ENCODE measurements around the gene LTBP2.

LTBP2 gene

DNA sequence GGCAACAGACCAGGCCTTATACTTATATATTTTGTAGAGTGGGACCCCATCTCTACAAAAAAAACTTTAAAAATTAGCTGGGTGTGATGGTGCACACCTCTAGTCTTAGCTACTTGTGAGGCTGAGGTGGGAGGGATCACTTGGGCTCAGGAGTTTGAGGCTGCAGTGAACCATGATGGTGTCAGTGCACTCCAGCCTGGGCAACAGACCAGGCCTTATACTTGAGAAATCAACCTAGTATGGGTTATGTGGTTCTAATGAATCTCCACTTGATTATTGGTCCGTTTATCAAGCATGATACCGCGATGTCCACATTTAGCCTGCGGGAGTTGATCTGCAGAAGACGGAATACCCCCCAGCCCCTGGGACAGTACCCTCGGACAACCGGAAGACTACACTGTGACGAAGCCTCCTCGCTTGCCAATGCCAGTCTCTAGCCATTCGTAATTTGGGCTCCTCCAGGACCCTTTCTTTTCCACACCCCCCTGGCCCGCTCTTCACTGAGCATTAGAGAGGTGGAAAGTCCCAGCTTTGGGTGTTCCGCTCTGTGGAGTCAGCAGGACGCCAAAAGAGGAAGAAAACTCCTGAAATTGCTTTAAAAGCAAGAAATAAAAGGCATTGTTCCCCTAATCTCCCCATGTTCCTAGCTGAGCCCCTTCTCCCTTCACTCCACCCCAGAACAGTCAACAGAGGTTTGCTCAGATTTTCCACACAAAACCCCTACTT is 19.4 kb downstream of the LTBP2 start:
- in situ Hi-C loops (cut with MboI; ENCODE audit: low sequenced_read_pairs) = no loop called here

- in situ Hi-C loops (cut with MboI; ENCODE audit: low sequenced_read_pairs) = no loop called here
Measured at GRCh38 chr14:74591899-74592298, 20.1 kb downstream of the LTBP2 start.

GRCh38 chr14:74591394-74591793 is 20.6 kb downstream of the LTBP2 start:
- in situ Hi-C loops (cut with MboI; ENCODE audit: low sequenced_read_pairs) = no loop called here

DNA sequence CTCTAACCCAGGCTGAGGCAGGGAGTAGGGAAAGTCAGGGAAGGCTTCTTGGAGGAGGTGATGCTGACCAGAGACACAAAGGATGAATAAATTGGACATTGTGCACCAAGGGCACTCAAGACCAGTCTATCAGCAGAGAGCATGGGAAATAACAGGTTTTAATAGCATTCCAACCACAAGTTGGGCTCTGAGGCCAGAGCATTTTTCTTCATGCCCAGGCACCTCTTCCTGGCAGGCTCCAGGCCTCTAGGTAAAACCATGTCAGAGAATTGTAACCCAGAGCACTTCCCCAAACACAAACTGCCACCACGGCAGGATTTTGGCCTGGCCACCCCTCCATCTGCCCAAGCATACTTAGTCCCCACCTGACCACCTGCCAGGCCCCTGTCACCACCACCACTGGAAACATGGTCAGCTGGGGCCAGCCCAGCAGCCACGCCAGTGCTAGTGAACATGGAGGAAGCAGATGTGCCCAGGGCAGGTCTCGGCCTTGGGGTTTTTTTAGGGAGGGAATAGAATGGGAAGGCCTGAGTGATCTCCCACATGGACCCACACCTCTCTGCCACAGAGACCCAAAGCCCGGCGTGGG is 22.7 kb downstream of the LTBP2 start:
- in situ Hi-C loops (cut with MboI; ENCODE audit: low sequenced_read_pairs) = no loop called here

GRCh38 chr14:74587363-74587707 is 24.7 kb downstream of the LTBP2 start:
- in situ Hi-C loops (cut with MboI; ENCODE audit: low sequenced_read_pairs) = no loop called here

- in situ Hi-C loops (cut with MboI; ENCODE audit: low sequenced_read_pairs) = no loop called here
Measured at GRCh38 chr14:74586681-74587362, 25.2 kb downstream of the LTBP2 start.

- in situ Hi-C loops (cut with MboI; ENCODE audit: low sequenced_read_pairs) = no loop called here
Measured at GRCh38 chr14:74585406-74586335, 26.4 kb downstream of the LTBP2 start.

DNA sequence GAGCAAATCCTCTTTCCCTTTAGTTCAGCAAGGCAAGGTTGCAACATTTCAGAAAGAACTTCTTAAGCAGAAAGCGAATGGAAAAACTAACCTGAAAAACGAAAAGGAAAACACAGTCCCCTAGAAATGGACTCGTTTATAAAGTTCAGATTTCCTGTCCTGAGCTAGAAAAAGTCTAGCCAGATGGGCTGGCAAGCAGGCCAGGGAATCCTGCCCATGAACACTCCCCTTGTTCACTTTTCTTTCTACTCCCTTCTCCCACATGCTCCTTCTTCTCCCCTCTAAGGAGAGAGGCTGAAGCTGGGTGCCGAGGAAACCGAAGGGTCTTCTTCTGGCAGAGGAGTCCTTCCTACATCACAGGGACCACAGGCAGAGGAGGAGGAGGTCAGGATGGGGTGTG is 27.1 kb downstream of the LTBP2 start:
- in situ Hi-C loops (cut with MboI; ENCODE audit: low sequenced_read_pairs) = no loop called here

DNA sequence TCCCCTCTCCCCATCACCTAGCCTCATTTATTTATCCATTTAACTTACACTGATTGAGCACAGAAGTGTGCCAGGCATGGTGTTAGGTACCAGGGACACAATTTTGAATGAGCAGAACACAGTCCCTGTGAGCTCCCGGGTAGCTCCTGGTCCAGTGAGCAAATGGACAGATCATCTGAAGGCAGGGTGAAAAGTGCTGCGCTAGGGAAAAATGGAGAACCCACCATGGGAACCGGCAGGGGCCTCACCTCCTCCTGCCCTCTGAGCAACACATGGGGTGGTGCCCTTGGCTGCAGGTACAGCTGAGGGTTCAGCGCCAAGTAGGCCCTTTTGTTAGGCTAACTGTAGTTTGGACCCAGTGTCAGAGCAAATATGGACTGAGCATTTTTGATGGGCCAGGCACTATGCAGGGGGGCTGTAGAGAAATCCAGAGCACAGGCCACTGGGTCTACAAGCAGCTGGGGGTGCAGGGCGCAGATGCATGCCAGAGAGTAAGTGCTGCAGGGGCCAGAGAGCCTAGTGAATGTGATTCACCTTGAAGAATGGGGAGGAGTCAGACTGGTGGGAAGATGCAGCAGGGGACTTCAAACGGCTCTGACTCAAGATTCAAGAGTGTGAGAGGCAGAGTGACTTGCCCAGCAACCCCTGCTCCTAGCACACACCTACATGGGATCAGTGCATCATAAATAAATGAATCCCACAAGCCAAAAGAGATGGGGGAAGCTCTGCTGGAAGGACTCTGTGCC is 28.2 kb downstream of the LTBP2 start:
- in situ Hi-C loops (cut with MboI; ENCODE audit: low sequenced_read_pairs) = no loop called here

DNA sequence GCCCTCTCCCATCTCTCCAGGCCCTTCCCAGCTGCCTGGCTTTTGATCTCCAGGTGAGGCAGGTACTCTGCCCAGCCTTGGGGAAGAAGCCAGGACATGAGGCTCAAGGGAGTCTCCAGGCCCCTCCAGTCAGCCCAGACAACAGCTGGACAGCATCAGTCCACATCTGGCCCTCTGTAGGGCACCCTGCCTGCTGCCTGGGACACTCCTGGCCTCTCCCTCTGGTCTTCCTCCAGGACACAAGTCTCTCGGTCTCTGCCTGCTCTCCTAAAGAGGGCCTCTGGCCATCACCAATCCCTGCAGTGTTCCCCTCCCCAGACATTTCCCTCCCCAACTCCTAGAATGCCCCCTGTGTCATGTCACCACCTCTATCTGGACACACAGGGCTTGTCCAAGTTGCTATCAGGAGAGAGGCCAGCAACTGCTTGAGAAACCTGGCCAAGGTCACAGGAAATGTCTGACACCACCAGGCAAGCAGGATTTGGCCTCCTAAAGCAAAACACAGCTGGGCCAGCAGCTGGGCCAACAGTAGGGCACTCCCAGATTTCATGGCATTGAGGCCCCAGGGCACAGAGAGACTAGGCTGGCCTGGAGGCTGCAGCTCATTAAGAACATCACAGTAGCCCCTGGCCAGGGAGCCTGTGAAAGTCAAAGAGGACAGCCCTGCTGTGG is 29.0 kb downstream of the LTBP2 start:
- in situ Hi-C loops (cut with MboI; ENCODE audit: low sequenced_read_pairs) = no loop called here

GRCh38 chr14:74580275-74580672 is 31.8 kb downstream of the LTBP2 start:
- in situ Hi-C loops (cut with MboI; ENCODE audit: low sequenced_read_pairs) = no loop called here

DNA sequence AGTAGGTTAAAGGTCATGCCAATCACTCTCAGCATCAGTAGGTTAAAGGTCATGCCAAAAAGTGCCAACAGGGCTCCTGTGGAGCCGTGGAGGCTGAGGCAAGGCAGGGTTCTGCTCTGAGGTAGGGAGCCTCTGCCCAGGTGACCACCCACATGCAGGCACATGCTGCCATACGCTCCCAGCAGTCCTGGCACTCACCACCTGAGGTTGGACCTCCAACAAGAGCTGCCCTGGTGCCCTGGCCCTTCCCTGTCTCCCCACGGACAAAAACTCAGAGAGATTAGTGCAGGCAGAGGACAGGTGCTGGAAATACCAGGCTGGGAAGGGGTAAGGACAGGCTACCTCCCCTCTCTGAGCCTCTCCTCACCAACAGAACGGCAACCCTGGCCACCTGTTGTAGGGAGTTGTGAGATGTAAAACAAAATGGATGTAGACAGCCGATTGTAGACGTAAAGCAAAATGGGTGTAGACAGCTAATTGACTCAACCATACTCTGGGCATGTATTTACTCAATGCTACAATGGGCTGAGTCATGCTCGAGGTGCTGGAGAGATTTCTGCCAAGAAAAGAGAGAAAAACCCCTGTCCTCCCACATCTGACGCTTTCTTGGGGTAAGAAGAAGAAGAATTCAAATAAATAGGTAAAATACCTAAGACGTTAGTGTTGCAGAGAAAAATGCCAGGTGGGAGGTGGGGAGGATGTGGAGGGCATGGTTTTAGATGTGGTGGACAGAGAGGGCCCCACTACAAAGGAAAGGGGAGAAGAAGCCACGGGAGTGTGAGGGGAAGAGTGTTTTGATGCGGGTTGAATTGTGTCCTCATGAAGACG is 32.4 kb downstream of the LTBP2 start:
- in situ Hi-C loops (cut with MboI; ENCODE audit: low sequenced_read_pairs) = no loop called here

GRCh38 chr14:74578479-74578878 is 33.6 kb downstream of the LTBP2 start:
- in situ Hi-C loops (cut with MboI; ENCODE audit: low sequenced_read_pairs) = no loop called here

GRCh38 chr14:74577948-74578275 is 34.1 kb downstream of the LTBP2 start:
- in situ Hi-C loops (cut with MboI; ENCODE audit: low sequenced_read_pairs) = no loop called here

DNA sequence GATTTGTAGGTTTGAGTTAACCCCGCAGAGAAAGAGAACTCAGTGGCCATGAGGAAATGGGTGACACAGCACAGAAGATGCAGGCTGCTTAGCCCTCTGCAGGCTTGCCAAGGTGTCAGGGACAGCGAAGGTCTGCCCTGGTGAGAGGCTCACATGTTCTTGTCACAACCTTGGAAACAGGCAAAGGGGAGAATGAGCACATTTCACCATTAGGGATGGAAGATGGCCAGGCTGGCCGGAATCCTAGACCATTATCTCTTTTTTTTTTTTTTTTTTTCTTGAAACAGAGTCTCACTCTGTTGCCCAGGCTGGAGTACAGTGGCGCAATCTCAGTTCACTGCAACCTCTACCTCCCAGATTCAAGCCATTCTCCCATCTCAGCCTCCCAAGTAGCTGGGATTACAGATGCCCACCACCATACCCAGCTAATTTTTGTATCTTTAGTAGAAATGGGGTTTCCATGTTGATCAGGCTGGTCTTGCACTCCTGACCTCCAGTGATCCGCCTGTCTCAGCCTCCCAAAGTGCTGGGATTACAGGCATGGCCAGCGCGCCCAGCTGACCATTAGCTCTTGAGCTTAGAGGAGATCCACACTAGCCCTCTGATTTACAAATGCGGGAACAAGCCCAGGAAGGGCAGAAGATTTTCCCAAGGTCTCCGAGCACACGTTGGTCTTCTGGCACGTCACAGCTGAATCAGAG is 34.6 kb downstream of the LTBP2 start:
- in situ Hi-C loops (cut with MboI; ENCODE audit: low sequenced_read_pairs) = no loop called here

DNA sequence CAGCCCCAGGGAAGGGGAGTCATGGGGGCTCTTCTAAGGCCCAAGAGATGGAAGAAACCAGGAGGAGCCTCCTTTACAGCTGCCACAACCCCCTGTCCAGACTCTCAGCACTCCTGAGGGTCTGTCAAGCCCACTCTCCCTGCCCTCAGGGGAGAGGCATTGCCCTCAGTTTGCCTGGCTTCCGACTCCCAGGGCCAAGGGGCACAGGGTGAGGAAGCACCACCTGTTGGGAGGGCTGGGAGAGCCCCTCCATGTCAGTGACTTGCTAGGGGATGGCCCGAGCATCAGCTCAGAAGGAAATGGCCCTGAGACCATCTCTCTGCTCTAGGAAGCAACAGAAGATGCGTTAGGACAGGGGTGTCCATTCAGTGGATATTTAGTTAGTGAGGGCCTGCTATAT is 36.1 kb downstream of the LTBP2 start:
- in situ Hi-C loops (cut with MboI; ENCODE audit: low sequenced_read_pairs) = no loop called here

DNA sequence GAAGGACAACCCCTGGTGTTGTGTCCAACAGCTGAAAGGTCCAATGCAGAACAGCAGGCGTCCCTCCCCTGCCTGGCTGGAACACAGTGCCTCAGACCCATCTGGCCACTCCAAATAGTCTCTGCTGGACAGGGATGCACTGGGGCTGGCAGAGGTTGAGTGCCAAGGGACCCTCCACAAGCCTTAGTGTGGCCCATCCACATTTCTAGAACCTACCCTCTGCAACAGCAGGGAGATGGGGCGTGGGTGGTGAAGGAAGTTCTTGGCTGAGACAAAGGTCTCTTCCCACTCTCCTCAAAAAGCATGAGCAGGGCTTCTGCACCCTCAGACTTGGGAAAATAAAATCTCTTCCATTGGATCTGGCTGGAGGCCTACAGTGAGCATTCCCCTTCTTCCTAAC is 36.5 kb downstream of the LTBP2 start:
- in situ Hi-C loops (cut with MboI; ENCODE audit: low sequenced_read_pairs) = no loop called here

- in situ Hi-C loops (cut with MboI; ENCODE audit: low sequenced_read_pairs) = no loop called here
Measured at GRCh38 chr14:74574706-74575105, 37.3 kb downstream of the LTBP2 start.

DNA sequence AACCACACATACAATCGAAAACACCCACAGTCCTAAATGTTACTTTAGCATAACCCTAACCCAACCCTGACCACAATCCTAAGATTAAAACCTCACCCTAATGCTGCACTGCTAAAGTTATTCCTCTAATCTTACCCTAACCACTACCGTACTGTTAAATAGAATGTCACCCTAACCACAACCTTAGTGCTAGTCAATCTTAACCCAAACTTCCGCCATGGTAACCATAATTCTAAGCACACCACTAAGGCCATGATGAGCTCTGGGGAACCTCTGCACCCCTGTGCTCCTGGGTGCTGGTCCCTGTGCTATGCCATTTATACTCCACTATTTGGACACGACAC is 38.0 kb downstream of the LTBP2 start:
- in situ Hi-C loops (cut with MboI; ENCODE audit: low sequenced_read_pairs) = no loop called here
